Activated CD4-positive, alpha-beta T cell treated with anti-CD3 and anti-CD28 coated beads, Interleukin-2, amount 10 ng/mL, durations not matched to agents 24 days and 14 days (primary cell): Measurements from ENCODE around the gene FBN3. TPM values are rescaled to one million over a fixed set of nuclear protein-coding genes. Genes with fewer than 3 reads are reported as not detected.
"Not testable (repeated sequence)": the region's sequence is repeated elsewhere in the genome, so short reads cannot be mapped to it uniquely, and the experiment has no call there.

Experiments used
- DNase-seq: peaks from one replicate; pipeline ENCODE4 v3.0.0; 2022
- H3K27ac Mint-ChIP-seq: one replicate; pipeline ENCODE4 v1.8.0; 2022; ENCODE audit warnings: mild to moderate bottlenecking, mixed read lengths
- H3K27me3 Mint-ChIP-seq: one replicate; pipeline ENCODE4 v1.8.0; 2022; ENCODE audit warnings: mixed read lengths
- H3K36me3 Mint-ChIP-seq: one replicate; pipeline ENCODE4 v1.8.0; 2022; ENCODE audit warnings: low read depth, mild to moderate bottlenecking, mixed read lengths
- H3K4me1 Mint-ChIP-seq: one replicate; pipeline ENCODE4 v1.8.0; 2021; ENCODE audit warnings: mixed read lengths
- H3K4me3 Mint-ChIP-seq: one replicate; pipeline ENCODE4 v1.8.0; 2022; ENCODE audit warnings: mild to moderate bottlenecking, moderate library complexity, mixed read lengths
- H3K9me3 Mint-ChIP-seq: one replicate; pipeline ENCODE4 v1.8.0; 2021; ENCODE audit warnings: mixed read lengths
- intact Hi-C: fragments of 100-400 bp; cut with micrococcal nuclease; formaldehyde crosslinking; loops from one replicate; pipeline ENCODE4 v1.15.1; 2023
- total RNA-seq: library from RNA; stranded (reverse); gene quantifications from 2 replicates; pipeline ENCODE4 v1.2.3, GENCODE V29; 2022

The FBN3 gene
- total RNA-seq, 1 donor from 2014 or later, result not detected

DNA sequence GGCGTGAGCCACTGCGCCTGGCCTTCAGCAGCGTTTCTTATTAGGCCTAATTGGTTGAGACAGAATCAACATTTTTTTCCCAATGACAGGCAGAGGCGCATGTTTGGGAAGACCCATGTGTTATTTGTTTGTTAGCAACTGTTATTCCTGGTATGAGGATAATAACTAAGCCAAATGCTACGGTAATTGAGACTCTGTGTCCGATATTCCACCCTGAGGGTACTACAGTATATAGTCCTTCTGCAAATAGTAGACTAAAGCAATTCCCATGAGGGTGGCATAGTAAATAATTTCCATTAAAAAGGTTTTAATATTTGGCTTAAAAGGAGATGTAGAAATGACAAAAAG lies 115.2 kb downstream of the FBN3 start:
- no peaks in the 10 kb centered on the region for H3K36me3 Mint-ChIP-seq
- no peaks in the 10 kb centered on the region for H3K9me3 Mint-ChIP-seq
- no peak for DNase-seq
- peaks cover 11% of the 10 kb centered on the region for H3K27me3 Mint-ChIP-seq
- H3K4me1 Mint-ChIP-seq, result peaks cover 2% of the 10 kb centered on the region
- no peak overlapping the region for H3K27ac Mint-ChIP-seq
- intact Hi-C loops, result no loop called here
- no peak overlapping the region for H3K4me3 Mint-ChIP-seq

DNA sequence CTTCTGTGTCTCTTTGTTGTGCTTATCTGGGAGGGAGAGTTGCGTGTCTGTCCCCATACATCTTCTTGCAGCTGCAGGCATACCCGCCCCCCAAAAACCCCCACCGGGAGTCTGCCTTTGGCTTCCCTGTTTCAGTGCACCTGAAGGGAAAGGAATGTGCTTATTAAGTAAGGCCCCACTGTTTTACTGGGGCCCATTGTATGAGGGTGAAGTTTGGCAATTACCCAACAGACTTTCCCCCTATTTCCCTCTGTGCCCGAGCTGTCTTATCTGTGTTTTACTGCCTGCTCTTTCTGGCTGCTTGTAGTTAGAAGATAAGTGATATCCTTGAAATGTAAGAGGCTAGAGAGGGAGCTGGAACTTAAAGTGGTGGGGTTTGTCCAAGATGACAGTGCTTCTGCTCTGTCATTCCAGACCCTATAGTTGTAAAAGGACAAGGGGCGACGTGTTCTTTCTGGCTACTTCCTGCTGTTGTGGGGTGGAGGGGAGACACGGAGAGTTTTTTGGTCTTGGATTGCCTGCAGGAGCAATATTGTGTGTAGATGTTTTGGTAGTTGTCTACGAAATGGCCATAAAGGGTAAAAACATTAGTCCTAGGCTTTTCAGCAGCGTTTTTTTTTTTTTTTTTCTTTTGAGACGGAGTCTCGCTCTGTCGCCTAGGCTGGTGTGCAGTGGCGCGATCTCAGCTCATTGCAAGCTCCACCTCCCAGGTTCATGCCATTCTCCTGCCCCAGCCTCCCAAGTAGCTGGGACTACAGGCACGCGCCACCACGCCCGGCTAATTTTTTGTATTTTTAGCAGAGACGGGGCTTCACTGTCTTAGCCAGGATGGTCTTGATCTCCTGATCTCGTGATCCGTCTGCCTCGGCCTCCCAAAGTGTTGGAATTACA lies 115.9 kb downstream of the FBN3 start:
- H3K4me1 Mint-ChIP-seq, H3K9me3 Mint-ChIP-seq, H3K36me3 Mint-ChIP-seq, DNase-seq, H3K27ac Mint-ChIP-seq, H3K4me3 Mint-ChIP-seq, intact Hi-C loops: not testable (repeated sequence)
- peaks cover 11% of the 10 kb centered on the region for H3K27me3 Mint-ChIP-seq

DNA sequence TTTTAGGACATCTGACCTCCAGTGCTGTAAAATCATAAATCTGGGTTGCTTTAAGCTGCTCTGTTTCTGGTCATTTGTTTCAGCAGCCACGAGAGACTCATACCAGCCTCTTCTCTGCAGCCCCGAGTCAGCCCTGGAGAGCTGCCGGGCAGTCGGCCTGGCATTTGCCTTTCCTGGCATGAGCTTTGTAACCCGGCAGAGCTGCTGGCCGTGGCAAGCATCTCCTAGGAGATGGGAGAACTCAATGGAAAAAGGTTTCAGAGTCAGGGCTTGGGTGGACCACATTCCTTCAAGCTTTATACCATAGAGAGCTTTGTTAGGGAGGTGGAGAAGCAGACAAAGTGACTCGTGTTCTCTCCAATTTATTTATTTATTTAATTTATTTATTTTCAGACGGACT lies 118.4 kb downstream of the FBN3 start:
- Mint-ChIP-seq H3K4me3 (no peak overlapping the region), H3K36me3 (no peaks in the 10 kb centered on the region), H3K9me3 (no peaks in the 10 kb centered on the region), H3K27me3 (peaks cover 7% of the 10 kb centered on the region), H3K4me1 (peaks cover 2% of the 10 kb centered on the region), H3K27ac (no peak overlapping the region)
- DNase-seq, result no peak
- intact Hi-C loops, result no loop called here

DNA sequence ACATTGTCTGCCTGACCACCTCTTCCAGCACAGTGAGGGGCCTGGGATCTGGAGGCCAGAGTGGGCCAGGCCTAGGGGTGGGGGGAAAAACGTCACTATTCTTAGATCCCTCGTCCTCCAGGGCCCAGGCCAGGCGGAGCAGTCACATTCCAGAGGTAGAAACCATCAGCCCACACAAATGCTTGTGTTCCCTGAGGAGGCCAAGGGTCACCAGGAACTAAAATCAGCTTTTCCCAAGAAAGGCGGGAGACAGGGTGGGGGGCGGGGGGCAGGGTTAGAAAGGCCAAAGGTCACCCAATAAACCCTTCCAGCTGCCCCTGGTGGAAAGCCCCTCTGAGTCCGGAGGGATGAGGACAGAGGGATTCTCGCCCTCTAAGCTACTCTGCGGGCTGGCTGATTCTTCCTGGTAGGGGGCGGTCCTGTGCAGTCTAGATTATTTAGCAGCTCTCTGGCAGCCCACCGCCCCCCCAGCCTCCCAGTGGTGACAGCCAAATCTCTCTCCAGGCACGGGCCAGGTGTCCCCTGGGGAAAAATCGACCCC lies 120.4 kb downstream of the FBN3 start:
- no peak overlapping the region for H3K4me3 Mint-ChIP-seq
- H3K36me3 Mint-ChIP-seq, result no peaks in the 10 kb centered on the region
- intact Hi-C loops, result no loop called here
- no peak overlapping the region for H3K27ac Mint-ChIP-seq
- DNase-seq, result no peak
- H3K27me3 Mint-ChIP-seq, result peaks cover 5% of the 10 kb centered on the region
- H3K9me3 Mint-ChIP-seq, result no peaks in the 10 kb centered on the region
- peaks cover 2% of the 10 kb centered on the region for H3K4me1 Mint-ChIP-seq

DNA sequence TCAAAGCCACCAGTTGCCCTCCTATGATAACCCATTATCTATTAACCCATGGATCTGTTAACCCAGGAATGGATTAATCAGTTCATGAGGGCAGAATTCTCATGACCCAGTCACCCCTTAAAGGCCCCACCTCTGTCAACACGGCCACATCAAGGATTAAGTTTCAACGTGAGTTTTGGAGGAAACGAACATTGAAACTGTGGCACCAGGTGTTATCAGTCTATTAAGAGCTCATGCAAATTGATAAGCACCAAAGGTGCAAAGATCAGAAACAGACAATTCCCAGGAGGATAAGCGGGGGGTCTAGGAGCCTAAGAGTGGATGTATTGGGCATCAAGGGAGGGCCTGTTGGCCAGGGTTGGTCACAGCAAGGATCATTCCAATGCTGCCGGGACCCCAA lies 124.1 kb downstream of the FBN3 start:
- intact Hi-C loops, result no loop called here
- Mint-ChIP-seq H3K4me1 (no peaks in the 10 kb centered on the region), H3K36me3 (no peaks in the 10 kb centered on the region), H3K27ac (no peak overlapping the region), H3K9me3 (no peaks in the 10 kb centered on the region), H3K27me3 (no peaks in the 10 kb centered on the region), H3K4me3 (no peak overlapping the region)
- DNase-seq, result no peak

DNA sequence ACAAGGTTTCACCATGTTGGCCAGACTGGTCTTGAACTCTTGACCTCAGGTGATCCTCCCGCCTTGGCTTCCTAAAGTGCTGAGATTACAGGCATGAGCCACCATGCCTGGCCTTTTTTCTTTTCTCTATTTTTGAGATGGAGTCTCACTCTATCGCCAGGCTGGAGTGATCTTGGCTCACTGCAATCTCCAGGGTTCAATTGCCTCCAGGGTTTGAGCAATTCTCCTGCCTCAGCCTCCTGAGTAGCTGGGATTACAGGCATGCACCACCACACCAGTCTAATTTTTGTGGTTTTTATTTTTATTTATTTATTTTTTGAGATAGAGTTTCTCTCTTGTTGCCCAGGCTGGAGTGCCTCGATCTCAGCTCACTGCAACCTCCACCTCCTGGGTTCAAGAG lies 125.1 kb downstream of the FBN3 start:
- H3K4me1 Mint-ChIP-seq, H3K4me3 Mint-ChIP-seq, DNase-seq, H3K9me3 Mint-ChIP-seq, H3K36me3 Mint-ChIP-seq, H3K27ac Mint-ChIP-seq, H3K27me3 Mint-ChIP-seq, intact Hi-C loops: not testable (repeated sequence)

DNA sequence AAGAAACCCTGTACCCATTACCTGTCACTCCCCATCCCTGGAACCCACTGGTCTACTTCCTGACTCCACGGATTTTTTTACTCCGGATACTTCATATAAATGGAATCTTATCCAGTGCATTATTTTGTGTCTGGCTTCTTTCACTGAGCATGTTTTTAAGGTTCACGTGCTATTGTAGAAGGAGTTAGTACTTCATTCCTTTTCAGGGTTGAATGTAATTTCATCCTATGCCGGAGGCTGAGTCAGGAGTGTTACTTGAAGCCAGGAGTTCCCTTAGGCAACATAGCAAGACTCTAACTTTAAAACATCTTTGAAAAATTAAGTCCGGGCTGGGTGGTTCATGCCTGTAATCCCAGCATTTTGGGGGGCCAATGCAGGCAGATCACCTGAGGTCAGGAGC lies 126.0 kb downstream of the FBN3 start:
- DNase-seq, result no peak
- no peaks in the 10 kb centered on the region for H3K4me1 Mint-ChIP-seq
- H3K9me3 Mint-ChIP-seq, result no peaks in the 10 kb centered on the region
- no peaks in the 10 kb centered on the region for H3K36me3 Mint-ChIP-seq
- H3K27ac Mint-ChIP-seq, result no peak overlapping the region
- H3K4me3 Mint-ChIP-seq, result no peak overlapping the region
- intact Hi-C loops, result no loop called here
- H3K27me3 Mint-ChIP-seq, result no peaks in the 10 kb centered on the region

DNA sequence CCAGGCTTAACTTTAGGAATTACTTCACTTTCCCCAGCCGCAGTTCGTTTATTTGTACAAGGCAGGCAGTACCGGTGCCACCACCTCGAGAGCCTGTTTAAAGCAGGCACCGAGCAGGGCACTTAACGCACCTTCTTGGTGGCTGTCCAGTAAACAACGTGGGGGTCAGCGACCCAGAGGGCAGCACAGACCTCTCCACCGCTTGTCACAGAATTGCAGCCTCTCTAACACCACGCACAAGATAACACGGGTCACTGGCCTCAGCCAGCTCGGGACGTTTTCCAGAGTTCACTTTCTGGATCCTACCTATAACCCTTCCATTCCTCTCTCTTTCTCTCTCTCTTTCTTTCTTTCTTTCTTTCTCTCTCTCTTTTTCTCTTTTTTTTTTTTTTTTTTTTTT lies 127.1 kb downstream of the FBN3 start:
- intact Hi-C loops, result no loop called here
- H3K4me1 Mint-ChIP-seq, result peaks cover 5% of the 10 kb centered on the region
- H3K27ac Mint-ChIP-seq, result no peak overlapping the region
- no peaks in the 10 kb centered on the region for H3K27me3 Mint-ChIP-seq
- H3K36me3 Mint-ChIP-seq, result no peaks in the 10 kb centered on the region
- H3K4me3 Mint-ChIP-seq, result no peak overlapping the region
- no peak for DNase-seq
- no peaks in the 10 kb centered on the region for H3K9me3 Mint-ChIP-seq

DNA sequence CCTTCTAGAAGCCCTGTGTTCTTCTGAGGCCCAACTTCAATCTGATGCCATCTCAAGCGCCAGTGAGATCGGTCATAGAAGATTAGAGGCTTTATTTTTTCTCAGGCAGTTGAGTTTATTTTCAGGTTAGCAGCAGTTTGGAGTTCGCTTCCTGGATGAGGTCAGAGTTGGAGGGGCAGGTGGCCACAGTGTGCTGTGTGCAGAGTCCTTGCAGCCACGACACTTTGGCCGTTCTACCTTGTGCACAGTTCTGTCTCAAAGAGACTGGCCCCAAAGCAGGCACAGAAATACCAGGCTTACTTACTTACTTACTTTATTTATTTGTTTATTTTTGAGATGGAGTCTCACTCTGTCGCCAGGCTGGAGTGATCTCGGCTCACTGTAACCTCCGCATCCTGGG lies 128.0 kb downstream of the FBN3 start:
- Mint-ChIP-seq H3K27me3 (no peaks in the 10 kb centered on the region), H3K9me3 (no peaks in the 10 kb centered on the region), H3K4me3 (no peak overlapping the region), H3K4me1 (peaks cover 5% of the 10 kb centered on the region), H3K27ac (no peak overlapping the region), H3K36me3 (no peaks in the 10 kb centered on the region)
- DNase-seq, result no peak
- intact Hi-C loops, result no loop called here

DNA sequence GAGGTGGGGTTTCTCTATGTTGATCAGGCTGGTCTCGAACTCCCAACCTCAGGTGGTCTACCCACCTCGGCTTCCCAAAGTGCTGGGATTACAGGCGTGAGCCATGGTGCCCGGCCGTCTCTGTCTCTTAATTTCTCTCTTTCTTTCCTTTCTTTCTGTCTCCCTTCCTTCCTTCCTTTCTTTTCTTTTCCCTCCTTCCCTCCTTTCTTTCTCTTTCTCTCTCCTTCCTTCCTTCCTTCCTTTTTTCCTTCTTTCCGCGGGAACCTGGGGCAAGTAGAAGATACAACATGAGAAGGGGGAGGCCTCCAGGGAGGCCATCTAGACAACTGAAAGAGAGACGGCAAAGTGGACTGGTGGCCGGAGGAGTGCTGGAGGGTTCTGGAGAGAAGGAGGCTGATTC lies 128.7 kb downstream of the FBN3 start:
- intact Hi-C loops, result no loop called here
- Mint-ChIP-seq H3K36me3 (no peaks in the 10 kb centered on the region), H3K9me3 (no peaks in the 10 kb centered on the region), H3K27me3 (no peaks in the 10 kb centered on the region), H3K4me3 (no peak overlapping the region), H3K4me1 (peaks cover 5% of the 10 kb centered on the region), H3K27ac (no peak overlapping the region)
- DNase-seq, result no peak

DNA sequence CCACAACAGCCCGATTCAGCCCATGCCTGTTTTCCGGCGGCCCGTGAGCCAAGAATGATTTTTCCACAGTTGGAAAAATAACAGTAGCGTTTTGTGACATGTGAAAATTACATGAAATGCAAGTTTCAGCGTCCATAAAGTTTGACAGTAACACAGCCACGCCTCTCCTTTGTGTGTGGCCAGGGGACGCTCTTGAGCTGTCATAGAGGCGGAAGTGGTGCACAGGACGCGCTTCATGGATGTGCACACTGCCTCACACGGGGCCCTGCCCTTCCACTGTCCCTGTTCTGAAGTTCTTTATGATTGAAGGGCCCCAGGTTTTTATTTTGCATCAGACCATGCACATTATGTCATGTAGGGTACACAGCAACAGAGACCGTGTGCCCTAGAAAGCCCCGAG lies 131.6 kb downstream of the FBN3 start:
- H3K27me3 Mint-ChIP-seq, result no peaks in the 10 kb centered on the region
- intact Hi-C loops, result loop anchor here (10.0 kb wide), 1 partner anchor 137 kb away; no protein-coding TSS in a partner anchor

More for the DNA sequence above, 131.6 kb downstream of the FBN3 start:
- Mint-ChIP-seq H3K27ac (no peak overlapping the region), H3K4me1 (peaks cover 5% of the 10 kb centered on the region), H3K36me3 (no peaks in the 10 kb centered on the region), H3K4me3 (no peak overlapping the region), H3K9me3 (no peaks in the 10 kb centered on the region)
- DNase-seq, result peak; percentile 85

Other genes with a start within 250 kb of the FBN3 start
- gene MAP2K7, start 245.7 kb downstream of the FBN3 start, total RNA-seq, result 46.7 and 47.6 TPM in 2 replicates
- 5.3 and 8.5 TPM in 2 replicates for gene TGFBR3L, start 234.8 kb downstream of the FBN3 start, total RNA-seq
- 21.8 and 23.2 TPM in 2 replicates for gene SNAPC2, start 229.3 kb downstream of the FBN3 start, total RNA-seq
- 1.8 and 2.0 TPM in 2 replicates for gene CTXN1, start 223.5 kb downstream of the FBN3 start, total RNA-seq
- gene TIMM44, start 205.9 kb downstream of the FBN3 start, total RNA-seq, result 110 and 111 TPM in 2 replicates
- gene ELAVL1, start 144.0 kb downstream of the FBN3 start, total RNA-seq, result 191 and 193 TPM in 2 replicates
- gene CCL25, start 96.8 kb downstream of the FBN3 start, total RNA-seq, result not detected in 2 replicates
- 30.3 and 30.6 TPM in 2 replicates for gene CERS4, start 59.8 kb upstream of the FBN3 start, total RNA-seq
- gene CD320, start 158.8 kb upstream of the FBN3 start, total RNA-seq, result 110 and 113 TPM in 2 replicates
- gene NDUFA7, start 171.8 kb upstream of the FBN3 start, total RNA-seq, result 52.9 and 54.3 TPM in 2 replicates
- 2,054 and 2,121 TPM in 2 replicates for gene RPS28, start 171.9 kb upstream of the FBN3 start, total RNA-seq
- gene KANK3, start 193.7 kb upstream of the FBN3 start, total RNA-seq, result 0.85 and 1.5 TPM in 2 replicates
- 4.0 and 4.1 TPM in 2 replicates for gene ANGPTL4, start 214.6 kb upstream of the FBN3 start, total RNA-seq
- 69.4 and 74.0 TPM in 2 replicates for gene RAB11B, start 240.8 kb upstream of the FBN3 start, total RNA-seq